ENCODE measurements around the gene OSM.

The OSM gene

GRCh38 chr22:30261134-30261533, 5.5 kb downstream of the OSM start:
- no peak for DNase-seq

- no peak for DNase-seq
These were observed 6.0 kb downstream of the OSM start for GRCh38 chr22:30260682-30261081.

GRCh38 chr22:30260276-30260675, 6.4 kb downstream of the OSM start:
- DNase-seq = no peak

GRCh38 chr22:30254314-30254713, 12.3 kb downstream of the OSM start:
- no peak for DNase-seq

- DNase-seq = no peak
These were observed 13.3 kb downstream of the OSM start for GRCh38 chr22:30253205-30253852.

GRCh38 chr22:30252411-30253204, 14.0 kb downstream of the OSM start:
- no peak for DNase-seq

- no peak for DNase-seq
These were observed 14.9 kb downstream of the OSM start for GRCh38 chr22:30251711-30252110.

GRCh38 chr22:30250661-30251267, 15.9 kb downstream of the OSM start:
- DNase-seq = no peak

GRCh38 chr22:30250039-30250565, 16.5 kb downstream of the OSM start:
- DNase-seq = no peak

GRCh38 chr22:30249049-30250038, 17.3 kb downstream of the OSM start:
- no peak for DNase-seq

- no peak for DNase-seq
These were observed 18.2 kb downstream of the OSM start for GRCh38 chr22:30248484-30248883.

GRCh38 chr22:30247974-30248373, 18.7 kb downstream of the OSM start:
- DNase-seq = no peak

GRCh38 chr22:30247561-30247960, 19.1 kb downstream of the OSM start:
- DNase-seq = no peak

- DNase-seq = no peak
These were observed 19.8 kb downstream of the OSM start for GRCh38 chr22:30246814-30247376.

GRCh38 chr22:30245985-30246813, 20.5 kb downstream of the OSM start, which contains the start of gene LIF:
Gene LIF (minus strand): TSS chr22:30246759. CDS start chr22:30246695, 64 bp downstream.
- DNase-seq = no peak

- DNase-seq = no peak
These were observed 21.3 kb downstream of the OSM start for GRCh38 chr22:30245181-30245984.

GRCh38 chr22:30244641-30245040, 22.0 kb downstream of the OSM start:
- DNase-seq = no peak

- no peak for DNase-seq
These were observed 22.6 kb downstream of the OSM start for GRCh38 chr22:30244066-30244465.

- DNase-seq = no peak
These were observed 23.0 kb downstream of the OSM start for GRCh38 chr22:30243661-30244060.

Measured in amniotic stem cell (primary cell).